Measurements from ENCODE around the gene TTLL8. TPM values are rescaled to one million over a fixed set of nuclear protein-coding genes. Genes with fewer than 3 reads are reported as not detected.

TTLL8 gene
- polyA plus RNA-seq, 1 of the 3 experiments (the other 2 are of a cell fraction) = not detected

DNA sequence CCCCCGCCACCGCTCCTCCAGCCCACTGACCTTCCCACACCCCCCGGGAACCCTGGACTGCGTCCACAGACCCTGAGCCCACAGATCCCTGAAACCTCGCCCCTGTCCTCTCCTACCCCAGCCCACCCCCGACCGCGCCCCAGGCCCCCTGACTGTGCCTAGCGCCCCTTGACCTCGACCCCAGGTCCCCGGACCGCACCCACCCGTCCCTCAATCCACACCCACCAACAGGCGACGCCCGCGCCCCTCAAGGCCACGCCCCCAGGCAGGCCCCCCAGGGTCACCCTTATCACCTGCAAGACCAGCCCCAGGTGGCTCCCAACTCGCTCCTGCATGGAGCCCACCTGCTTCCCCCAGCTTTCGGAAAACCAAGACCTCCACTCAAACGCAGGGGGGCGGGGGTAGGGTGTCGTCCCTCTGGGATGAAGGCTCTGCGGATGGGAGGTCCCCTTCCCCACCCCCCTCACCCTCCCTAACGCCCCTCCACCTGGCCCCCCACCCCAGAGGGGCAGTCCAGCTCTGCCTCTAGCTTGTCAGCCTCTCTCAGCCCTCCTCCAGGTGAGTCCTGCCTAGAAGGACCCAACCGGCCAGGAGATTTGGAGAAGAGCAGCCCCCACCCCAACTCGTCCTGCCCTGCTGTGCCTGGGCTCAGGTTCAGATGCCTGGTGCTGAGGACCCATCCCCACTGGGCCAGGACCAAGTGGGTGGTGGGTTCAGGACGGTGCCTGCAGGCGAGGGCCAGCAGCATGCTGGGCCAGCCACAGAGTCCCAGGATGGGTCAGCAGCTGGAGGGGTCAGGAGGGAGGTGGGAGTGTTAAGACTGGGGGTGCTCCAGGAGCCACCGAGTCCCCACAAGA lies 42.4 kb downstream of the TTLL8 start:
- Histone ChIP-seq H3K79me2 (ENCODE audit: insufficient read depth) (no peaks in the 10 kb centered on the region), H2AFZ (ENCODE audit: low read depth) (no peak overlapping the region), H3K27ac (ENCODE audit: low read depth in 2 of 2, low read length in 1 of 2) (no peak overlapping the region), H4K20me1 (ENCODE audit: insufficient read depth) (no peaks in the 10 kb centered on the region), H3F3A (replicated peaks; ENCODE audit: insufficient read depth) (no peaks in the 10 kb centered on the region), H3K27me3 (ENCODE audit: insufficient read depth) (peaks cover 74% of the 10 kb centered on the region), H3K9me3 (no peaks in the 10 kb centered on the region), H3K4me2 (no peak overlapping the region), H3K9me2 (no peaks in the 10 kb centered on the region), H3K36me3 (replicated peaks in 1 of 2; ENCODE audit: control insufficient read depth in 1 of 2, insufficient read depth in 2 of 2, low read length in 1 of 2) (no peaks in the 10 kb centered on the region), H3K4me1 (ENCODE audit: control insufficient read depth in 1 of 2, insufficient read depth in 2 of 2, low read depth in 1 of 2, low read length in 1 of 2) (no peaks in the 10 kb centered on the region), H3K9ac (no peak overlapping the region), H3K4me3 (ENCODE audit: low read depth in 2 of 2, low read length in 1 of 2) (no peak overlapping the region)
- ChIA-PET POLR2A (no interaction called here), CTCF (interaction anchor here (1.5 to 2.6 kb wide), 3 partner anchors 15 to 85 kb away, joined by 6 to 9 read pairs (median 9); no protein-coding TSS in a partner anchor)
- DNase-seq = peak; percentile 41
- WGBS (ENCODE audit: low lambda C conversion rate) = 53% methylated on average over 19 of the region's 30 CpGs
- TF ChIP-seq RAD21 (IDR thresholded peaks at IDR 0.05; ENCODE audit: low read length) (no peak), EZH2phosphoT487 (IDR thresholded peaks at IDR 0.05; ENCODE audit: borderline replicate concordance, low read depth) (no peak), NFIC (IDR thresholded peaks at IDR 0.05; ENCODE audit: borderline replicate concordance) (no peak), ELF1 (IDR thresholded peaks at IDR 0.05) (no peak), TAF1 (IDR thresholded peaks at IDR 0.05; ENCODE audit: borderline replicate concordance, low read depth, low read length) (no peak), NRF1 (IDR thresholded peaks at IDR 0.05; ENCODE audit: low read depth, low read length) (no peak), GABPA (IDR thresholded peaks at IDR 0.05; ENCODE audit: low read depth) (no peak), YY1 (IDR thresholded peaks at IDR 0.05; ENCODE audit: low read depth) (no peak), FOSL2 (IDR thresholded peaks at IDR 0.05; ENCODE audit: borderline replicate concordance, low read depth) (no peak), SMC3 (IDR thresholded peaks at IDR 0.05; ENCODE audit: low read depth, low read length) (no peak), RCOR1 (IDR thresholded peaks at IDR 0.05; ENCODE audit: low read length) (no peak), GATA2 (CRISPR knock-in tag; IDR thresholded peaks at IDR 0.05) (no peak), FOXM1 (IDR thresholded peaks at IDR 0.05; ENCODE audit: low read depth) (no peak)
- TF ChIP-seq, protein P1, sequence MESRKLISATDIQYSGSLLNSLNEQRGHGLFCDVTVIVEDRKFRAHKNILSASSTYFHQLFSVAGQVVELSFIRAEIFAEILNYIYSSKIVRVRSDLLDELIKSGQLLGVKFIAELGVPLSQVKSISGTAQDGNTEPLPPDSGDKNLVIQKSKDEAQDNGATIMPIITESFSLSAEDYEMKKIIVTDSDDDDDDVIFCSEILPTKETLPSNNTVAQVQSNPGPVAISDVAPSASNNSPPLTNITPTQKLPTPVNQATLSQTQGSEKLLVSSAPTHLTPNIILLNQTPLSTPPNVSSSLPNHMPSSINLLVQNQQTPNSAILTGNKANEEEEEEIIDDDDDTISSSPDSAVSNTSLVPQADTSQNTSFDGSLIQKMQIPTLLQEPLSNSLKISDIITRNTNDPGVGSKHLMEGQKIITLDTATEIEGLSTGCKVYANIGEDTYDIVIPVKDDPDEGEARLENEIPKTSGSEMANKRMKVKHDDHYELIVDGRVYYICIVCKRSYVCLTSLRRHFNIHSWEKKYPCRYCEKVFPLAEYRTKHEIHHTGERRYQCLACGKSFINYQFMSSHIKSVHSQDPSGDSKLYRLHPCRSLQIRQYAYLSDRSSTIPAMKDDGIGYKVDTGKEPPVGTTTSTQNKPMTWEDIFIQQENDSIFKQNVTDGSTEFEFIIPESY (IDR thresholded peaks at IDR 0.05; ENCODE audit: borderline replicate concordance, low read depth) = no peak
- TF ChIP-seq, protein P2, sequence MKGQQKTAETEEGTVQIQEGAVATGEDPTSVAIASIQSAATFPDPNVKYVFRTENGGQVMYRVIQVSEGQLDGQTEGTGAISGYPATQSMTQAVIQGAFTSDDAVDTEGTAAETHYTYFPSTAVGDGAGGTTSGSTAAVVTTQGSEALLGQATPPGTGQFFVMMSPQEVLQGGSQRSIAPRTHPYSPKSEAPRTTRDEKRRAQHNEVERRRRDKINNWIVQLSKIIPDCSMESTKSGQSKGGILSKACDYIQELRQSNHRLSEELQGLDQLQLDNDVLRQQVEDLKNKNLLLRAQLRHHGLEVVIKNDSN (IDR thresholded peaks at IDR 0.05; ENCODE audit: borderline replicate concordance, low read depth) = no peak
